Amniotic stem cell (primary cell): ENCODE data around the gene ODAD4.
A peak's percentile ranks its signal among the peaks of the same experiment; 100 is the strongest.

Experiments
- DNase-seq: peaks from one replicate; lab custom pipeline; 2025; lab: John Stamatoyannopoulos, UW

The ODAD4 gene

GRCh38 chr17:41942626-41943373 is 12.4 kb downstream of the ODAD4 start:
- no peak for DNase-seq

- no peak for DNase-seq
Observed at GRCh38 chr17:41943492-41943891, 13.1 kb downstream of the ODAD4 start.

- no peak for DNase-seq
Observed at GRCh38 chr17:41944943-41945342, 14.5 kb downstream of the ODAD4 start.

- DNase-seq: no peak
Observed at GRCh38 chr17:41948762-41949460, 18.5 kb downstream of the ODAD4 start.

- no peak for DNase-seq
Observed at GRCh38 chr17:41956522-41956921, 26.1 kb downstream of the ODAD4 start.

- no peak for DNase-seq
Observed at GRCh38 chr17:41957031-41957868, 26.8 kb downstream of the ODAD4 start.

GRCh38 chr17:41957869-41958439 is 27.5 kb downstream of the ODAD4 start:
- no peak for DNase-seq

- no peak for DNase-seq
Observed at GRCh38 chr17:41959030-41959335, 28.6 kb downstream of the ODAD4 start.

- no peak for DNase-seq
Observed at GRCh38 chr17:41959336-41960095, 29.1 kb downstream of the ODAD4 start.

GRCh38 chr17:41962111-41962510 is 31.7 kb downstream of the ODAD4 start:
- DNase-seq: no peak

- DNase-seq: no peak
Observed at GRCh38 chr17:41962768-41963434, 32.5 kb downstream of the ODAD4 start.

- DNase-seq: no peak
Observed at GRCh38 chr17:41965694-41966462, 35.5 kb downstream of the ODAD4 start.

GRCh38 chr17:41966463-41967140 is 36.2 kb downstream of the ODAD4 start, which contains the start of gene CNP:
Gene CNP (plus strand): TSS chr17:41966795. CDS start chr17:41966885, 90 bp downstream.
- peak; percentile 85 for DNase-seq

GRCh38 chr17:41967141-41967920 is 36.9 kb downstream of the ODAD4 start:
- DNase-seq: no peak

GRCh38 chr17:41967921-41968578 is 37.6 kb downstream of the ODAD4 start:
- DNase-seq: no peak

GRCh38 chr17:41968676-41969075 is 38.3 kb downstream of the ODAD4 start:
- DNase-seq: no peak

GRCh38 chr17:41970901-41971331 is 40.5 kb downstream of the ODAD4 start:
- no peak for DNase-seq
